Measurements from ENCODE around the gene CCDC157.

Gene CCDC157

DNA sequence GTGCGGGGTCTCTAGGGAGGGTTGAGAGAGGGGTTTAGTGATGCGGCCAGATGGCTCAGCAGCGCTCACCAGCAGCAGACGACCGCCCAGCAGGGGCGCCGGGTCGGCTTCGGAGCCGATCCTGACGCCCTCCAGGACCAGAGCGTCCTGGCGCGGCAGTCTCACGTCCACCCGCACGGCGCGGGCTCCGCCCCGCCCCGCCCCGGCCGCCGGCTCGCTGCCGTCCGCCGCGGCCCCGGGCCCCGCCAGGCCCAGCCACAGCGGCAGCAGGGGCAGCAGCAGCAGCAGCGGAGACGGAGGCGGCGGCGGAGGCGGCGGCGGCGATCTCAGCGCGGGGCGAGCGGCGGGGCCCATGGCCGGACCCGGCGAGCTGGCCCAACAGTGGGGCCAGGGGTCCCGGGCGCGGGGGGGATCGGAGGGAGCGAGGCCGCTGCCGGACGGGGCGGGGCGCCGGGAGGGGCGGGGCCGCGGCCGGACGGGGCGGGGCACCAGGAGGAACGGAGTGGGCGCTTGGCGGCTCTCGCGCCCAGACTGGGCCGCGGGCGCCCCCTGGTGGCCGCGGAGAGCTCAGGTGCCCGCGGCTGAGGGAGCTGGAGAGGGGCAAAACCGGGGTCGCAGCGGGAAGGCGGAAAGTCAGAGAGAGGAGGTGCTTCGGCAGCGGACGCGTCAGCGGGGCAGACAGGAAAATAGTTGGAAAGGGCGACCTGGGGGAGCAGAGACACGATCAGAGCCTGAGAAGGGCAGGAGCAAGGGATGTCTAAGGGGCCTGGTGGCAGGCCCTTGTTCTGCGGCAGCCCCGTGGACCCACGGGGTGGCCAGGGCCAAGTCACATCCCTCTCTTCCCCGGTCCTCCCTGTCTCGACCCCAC lies 30.4 kb downstream of the CCDC157 start, which contains the start of gene RNF215:
RNF215 (minus strand) TSS at position 452 of the 868 bp plus-strand sequence; CDS start at position 354, 98 bp downstream.
- no peaks in the 10 kb centered on the region for H3K27me3 ChIP-seq
- H3K27ac ChIP-seq: peak within 1 kb of the TSS; percentile 71
- peaks cover 21% of the 10 kb centered on the region for H3K36me3 ChIP-seq
- H3K4me1 ChIP-seq (ENCODE audit: control insufficient read depth in 1 of 2, insufficient read depth in 1 of 2, low read depth in 1 of 2, low read length in 1 of 2): peaks cover 14% of the 10 kb centered on the region in 2 experiments
- peak within 1 kb of the TSS; percentile 65 for H3K4me3 ChIP-seq (ENCODE audit: low read depth in 1 of 2, low read length in 1 of 2)
- peak; percentile 91 for TF ChIP-seq CTCF (IDR thresholded peaks at IDR 0.05)
- no peaks in the 10 kb centered on the region for H3K9me3 ChIP-seq

DNA sequence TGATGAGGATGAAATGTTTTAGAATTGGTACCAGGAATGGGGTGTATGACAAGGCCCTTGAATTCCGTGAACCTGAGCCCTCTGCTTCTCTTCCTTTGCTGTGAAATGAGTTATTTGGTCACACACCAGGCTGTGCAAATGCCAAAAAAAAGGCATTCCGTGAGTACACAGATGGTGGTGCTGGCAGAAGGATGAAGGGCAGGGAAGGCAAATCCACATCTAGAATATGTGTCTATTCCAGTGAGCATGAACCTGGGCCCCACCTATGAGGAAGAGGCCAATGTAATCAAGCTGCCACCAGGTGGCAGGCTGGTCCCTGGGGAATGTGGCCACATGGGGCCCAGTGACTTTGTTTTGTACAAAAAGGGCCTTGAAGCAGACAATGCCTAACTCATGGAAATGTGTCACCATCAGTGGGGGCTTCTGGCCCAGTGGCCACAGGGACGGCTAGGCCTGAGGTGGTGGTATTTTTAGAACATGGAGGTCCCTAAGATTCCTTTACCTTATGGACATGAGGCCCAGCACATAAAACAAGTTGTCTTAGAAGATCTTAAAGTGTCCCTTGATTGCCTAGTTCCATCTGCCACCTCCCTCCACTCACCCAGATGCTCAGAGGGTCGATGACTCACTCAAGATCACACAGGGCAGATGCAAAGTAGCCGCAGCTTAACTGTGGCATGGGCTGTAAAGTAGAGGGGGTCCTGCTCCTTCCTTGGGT lies 34.3 kb downstream of the CCDC157 start:
- TF ChIP-seq CTCF (IDR thresholded peaks at IDR 0.05): peak; percentile 74
- no peaks in the 10 kb centered on the region for H3K9me3 ChIP-seq
- H3K27me3 ChIP-seq: peaks cover 15% of the 10 kb centered on the region
- no peak overlapping the region for H3K4me3 ChIP-seq (ENCODE audit: low read depth in 1 of 2, low read length in 1 of 2)
- H3K4me1 ChIP-seq (ENCODE audit: control insufficient read depth in 1 of 2, insufficient read depth in 1 of 2, low read depth in 1 of 2, low read length in 1 of 2): peaks cover 10 to 12% of the 10 kb centered on the region in 2 experiments
- no peak overlapping the region for H3K27ac ChIP-seq
- no peaks in the 10 kb centered on the region for H3K36me3 ChIP-seq

- no peak overlapping the region for H3K27ac ChIP-seq
- peaks cover 31% of the 10 kb centered on the region for H3K27me3 ChIP-seq
- H3K36me3 ChIP-seq: no peaks in the 10 kb centered on the region
- no peak overlapping the region for H3K4me3 ChIP-seq (ENCODE audit: low read depth in 1 of 2, low read length in 1 of 2)
- peaks cover 3 to 8% of the 10 kb centered on the region in 2 experiments for H3K4me1 ChIP-seq (ENCODE audit: control insufficient read depth in 1 of 2, insufficient read depth in 1 of 2, low read depth in 1 of 2, low read length in 1 of 2)
- no peaks in the 10 kb centered on the region for H3K9me3 ChIP-seq
- no peak for TF ChIP-seq CTCF (IDR thresholded peaks at IDR 0.05)
These were observed 36.0 kb downstream of the CCDC157 start for GRCh38 chr22:30392661-30393321.

DNA sequence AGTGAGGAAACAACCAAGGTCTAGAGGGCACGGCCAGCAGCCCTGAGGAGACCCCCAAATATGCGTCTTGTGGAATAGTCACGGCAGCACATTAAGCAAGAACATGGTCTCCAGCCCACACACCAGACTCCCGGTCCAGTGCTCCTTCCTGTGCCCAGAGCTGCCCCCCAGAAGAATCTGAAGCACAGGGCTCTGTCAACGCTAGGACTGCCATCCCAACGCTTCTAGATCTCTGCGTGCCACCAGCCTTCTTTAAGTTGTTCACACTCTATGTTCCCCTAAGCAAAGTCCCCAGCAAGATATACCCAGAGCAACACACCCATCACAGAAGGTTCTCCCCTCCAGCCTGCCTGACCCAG lies 36.5 kb downstream of the CCDC157 start:
- TF ChIP-seq CTCF (IDR thresholded peaks at IDR 0.05): no peak
- Histone ChIP-seq H3K4me3 (ENCODE audit: low read depth in 1 of 2, low read length in 1 of 2) (no peak overlapping the region), H3K36me3 (no peaks in the 10 kb centered on the region), H3K27ac (no peak overlapping the region), H3K9me3 (no peaks in the 10 kb centered on the region), H3K27me3 (peaks cover 37% of the 10 kb centered on the region), H3K4me1 (ENCODE audit: control insufficient read depth in 1 of 2, insufficient read depth in 1 of 2, low read depth in 1 of 2, low read length in 1 of 2) (peaks cover 3 to 8% of the 10 kb centered on the region in 2 experiments)

GRCh38 chr22:30393885-30394284 lies 37.1 kb downstream of the CCDC157 start:
- no peaks in the 10 kb centered on the region for H3K9me3 ChIP-seq
- peaks cover 42% of the 10 kb centered on the region for H3K27me3 ChIP-seq
- peaks cover 3 to 8% of the 10 kb centered on the region in 2 experiments for H3K4me1 ChIP-seq (ENCODE audit: control insufficient read depth in 1 of 2, insufficient read depth in 1 of 2, low read depth in 1 of 2, low read length in 1 of 2)
- no peaks in the 10 kb centered on the region for H3K36me3 ChIP-seq
- H3K4me3 ChIP-seq (ENCODE audit: low read depth in 1 of 2, low read length in 1 of 2): no peak overlapping the region
- H3K27ac ChIP-seq: no peak overlapping the region
- no peak for TF ChIP-seq CTCF (IDR thresholded peaks at IDR 0.05)

All from neutrophil (primary cell).